Cardiac fibroblast (primary cell): ENCODE data around the gene SPRYD7.

Experiments
- DNase-seq, 2 donors: peaks; one replicate each; pipeline versions ENCODE4 v3.0.0 to v3.0.0-alpha.2; 2010; ENCODE audit warnings: low read depth in 2 of 2
- H3K4me3 ChIP-seq, 2 donors: replicated peaks in 1 of 2; 1 replicate in 1 of 2; 2 replicates in 1 of 2; pipeline ENCODE4 v1.5.1; 2011; ENCODE audit warnings: low read depth in 2 of 2, low read length in 2 of 2, mild to moderate bottlenecking in 2 of 2, moderate library complexity in 1 of 2
- CTCF ChIP-seq: IDR thresholded peaks from one replicate; pipeline ENCODE4 v1.5.1; 2011; ENCODE audit warnings: low read depth, mild to moderate bottlenecking, low read length, inconsistent platforms

The SPRYD7 gene

GRCh38 chr13:49972709-49973108, 36.6 kb upstream of the SPRYD7 start:
- DNase-seq, result no peak
- no peak for TF ChIP-seq CTCF
- no peak overlapping the region for H3K4me3 ChIP-seq

GRCh38 chr13:49967456-49967855, 31.3 kb upstream of the SPRYD7 start:
- H3K4me3 ChIP-seq, result no peak overlapping the region
- no peak for TF ChIP-seq CTCF
- no peak for DNase-seq

- DNase-seq, result no peak
Measured at GRCh38 chr13:49958321-49958720, 22.2 kb upstream of the SPRYD7 start.

GRCh38 chr13:49956131-49956530, 20.0 kb upstream of the SPRYD7 start:
- no peak for TF ChIP-seq CTCF
- DNase-seq, result no peak
- H3K4me3 ChIP-seq, result no peak overlapping the region

More at GRCh38 chr13:49958321-49958720, 22.2 kb upstream of the SPRYD7 start:
- no peak for TF ChIP-seq CTCF
- H3K4me3 ChIP-seq, result no peak overlapping the region

GRCh38 chr13:49954674-49955455, 18.7 kb upstream of the SPRYD7 start:
- TF ChIP-seq CTCF, result no peak
- no peak overlapping the region for H3K4me3 ChIP-seq
- no peak for DNase-seq

GRCh38 chr13:49953560-49953959, 17.4 kb upstream of the SPRYD7 start:
- no peak for TF ChIP-seq CTCF
- no peak for DNase-seq
- no peak overlapping the region for H3K4me3 ChIP-seq
